Testis (tissue), 2 donors: ENCODE measurements around the gene RMND5A.
"Not testable (repeated sequence)": the region's sequence is repeated elsewhere in the genome, so short reads cannot be mapped to it uniquely, and the experiment has no call there.

Source experiments
- CTCF ChIP-seq, 3 experiments: fragments of 450-650 bp in 2 of 3; fragments of 200-600 bp in 1 of 3; sonication (generic) in 1 of 3; IDR thresholded peaks; one replicate each; pipeline ENCODE4 v1.5.1; 2016 to 2019; ENCODE audit warnings: antibody characterized with exemption in 3 of 3, mild to moderate bottlenecking in 2 of 3, moderate library complexity in 1 of 3
- POLR2A ChIP-seq: fragments of 450-650 bp; IDR thresholded peaks from one replicate; pipeline ENCODE4 v1.6.1; 2017; ENCODE audit warnings: antibody characterized with exemption, mild to moderate bottlenecking, moderate library complexity

DNA sequence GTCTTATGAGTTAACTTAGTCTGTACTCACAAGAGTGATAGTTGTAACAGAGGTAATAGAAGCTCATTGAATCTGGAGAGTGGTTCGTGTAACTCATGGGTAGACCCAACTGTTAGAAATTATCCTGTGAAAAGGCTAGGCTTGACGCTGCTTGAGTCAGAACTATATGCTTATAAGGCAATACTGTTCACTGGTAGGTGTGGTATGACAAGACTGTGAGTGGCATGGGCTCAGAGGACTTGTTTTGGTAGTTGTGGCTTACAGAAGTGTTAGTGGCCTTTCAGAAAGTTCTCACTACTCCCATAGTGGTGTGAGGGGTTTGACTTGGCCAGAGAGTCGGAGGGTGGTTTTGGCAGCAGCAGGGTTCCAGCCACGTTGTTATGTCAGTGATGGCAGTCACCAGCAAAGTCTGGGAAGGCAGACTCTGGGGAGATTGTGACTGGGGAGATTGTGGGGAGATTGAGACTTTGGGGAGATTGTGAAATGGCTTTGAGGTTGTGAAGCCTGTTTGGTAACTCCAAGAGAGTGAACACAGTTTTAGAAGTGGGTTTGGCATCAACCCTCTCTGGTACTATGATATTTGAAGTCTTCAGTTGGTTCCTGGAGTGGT lies 21.9 kb downstream of the RMND5A start:
- TF ChIP-seq CTCF (IDR thresholded peaks at IDR 0.05); POLR2A: not testable (repeated sequence)
